ENCODE data around the gene CDH1. TPM values are rescaled to one million over a fixed set of nuclear protein-coding genes. Genes with fewer than 3 reads are reported as not detected.

The CDH1 gene
- total and polyA plus RNA-seq, 2 experiments from 2014 or later, result 64.1 to 142 TPM

DNA sequence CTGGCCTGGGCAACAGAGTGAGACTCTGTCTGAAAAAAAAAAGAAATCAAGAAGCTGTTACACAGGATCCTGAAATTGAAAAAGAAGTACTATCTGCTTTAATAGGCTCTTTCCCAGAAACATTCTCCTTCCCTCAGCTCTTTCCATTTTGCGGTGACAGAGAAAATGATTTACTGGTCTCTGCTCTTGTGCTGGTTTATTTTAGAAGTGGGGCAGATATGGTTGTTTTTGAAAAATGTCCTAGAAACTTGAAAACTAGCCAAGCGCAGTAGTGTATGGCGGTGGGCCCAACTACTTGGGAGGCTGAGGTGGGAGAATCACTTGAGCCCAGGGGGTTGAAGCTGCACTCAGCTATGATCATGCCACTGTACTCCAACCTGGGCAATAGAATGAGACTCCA is 77.4 kb downstream of the CDH1 start (continued):
- TF ChIP-seq, protein P1, sequence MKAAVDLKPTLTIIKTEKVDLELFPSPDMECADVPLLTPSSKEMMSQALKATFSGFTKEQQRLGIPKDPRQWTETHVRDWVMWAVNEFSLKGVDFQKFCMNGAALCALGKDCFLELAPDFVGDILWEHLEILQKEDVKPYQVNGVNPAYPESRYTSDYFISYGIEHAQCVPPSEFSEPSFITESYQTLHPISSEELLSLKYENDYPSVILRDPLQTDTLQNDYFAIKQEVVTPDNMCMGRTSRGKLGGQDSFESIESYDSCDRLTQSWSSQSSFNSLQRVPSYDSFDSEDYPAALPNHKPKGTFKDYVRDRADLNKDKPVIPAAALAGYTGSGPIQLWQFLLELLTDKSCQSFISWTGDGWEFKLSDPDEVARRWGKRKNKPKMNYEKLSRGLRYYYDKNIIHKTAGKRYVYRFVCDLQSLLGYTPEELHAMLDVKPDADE (IDR thresholded peaks at IDR 0.05), result no peak
- TF ChIP-seq STAT1 (IDR thresholded peaks at IDR 0.05; ENCODE audit: unreplicated experiment), result no peak
- TF ChIP-seq CREB1 (CRISPR knock-in tag; IDR thresholded peaks at IDR 0.05; ENCODE audit: low read depth), result no peak
- no peak for TF ChIP-seq ZNF331 (CRISPR knock-in tag; IDR thresholded peaks at IDR 0.05; ENCODE audit: low read depth)
- TF ChIP-seq, protein P2, sequence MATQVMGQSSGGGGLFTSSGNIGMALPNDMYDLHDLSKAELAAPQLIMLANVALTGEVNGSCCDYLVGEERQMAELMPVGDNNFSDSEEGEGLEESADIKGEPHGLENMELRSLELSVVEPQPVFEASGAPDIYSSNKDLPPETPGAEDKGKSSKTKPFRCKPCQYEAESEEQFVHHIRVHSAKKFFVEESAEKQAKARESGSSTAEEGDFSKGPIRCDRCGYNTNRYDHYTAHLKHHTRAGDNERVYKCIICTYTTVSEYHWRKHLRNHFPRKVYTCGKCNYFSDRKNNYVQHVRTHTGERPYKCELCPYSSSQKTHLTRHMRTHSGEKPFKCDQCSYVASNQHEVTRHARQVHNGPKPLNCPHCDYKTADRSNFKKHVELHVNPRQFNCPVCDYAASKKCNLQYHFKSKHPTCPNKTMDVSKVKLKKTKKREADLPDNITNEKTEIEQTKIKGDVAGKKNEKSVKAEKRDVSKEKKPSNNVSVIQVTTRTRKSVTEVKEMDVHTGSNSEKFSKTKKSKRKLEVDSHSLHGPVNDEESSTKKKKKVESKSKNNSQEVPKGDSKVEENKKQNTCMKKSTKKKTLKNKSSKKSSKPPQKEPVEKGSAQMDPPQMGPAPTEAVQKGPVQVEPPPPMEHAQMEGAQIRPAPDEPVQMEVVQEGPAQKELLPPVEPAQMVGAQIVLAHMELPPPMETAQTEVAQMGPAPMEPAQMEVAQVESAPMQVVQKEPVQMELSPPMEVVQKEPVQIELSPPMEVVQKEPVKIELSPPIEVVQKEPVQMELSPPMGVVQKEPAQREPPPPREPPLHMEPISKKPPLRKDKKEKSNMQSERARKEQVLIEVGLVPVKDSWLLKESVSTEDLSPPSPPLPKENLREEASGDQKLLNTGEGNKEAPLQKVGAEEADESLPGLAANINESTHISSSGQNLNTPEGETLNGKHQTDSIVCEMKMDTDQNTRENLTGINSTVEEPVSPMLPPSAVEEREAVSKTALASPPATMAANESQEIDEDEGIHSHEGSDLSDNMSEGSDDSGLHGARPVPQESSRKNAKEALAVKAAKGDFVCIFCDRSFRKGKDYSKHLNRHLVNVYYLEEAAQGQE (IDR thresholded peaks at IDR 0.05; ENCODE audit: unreplicated experiment), result no peak
- no peak for TF ChIP-seq POLR2AphosphoS5 (IDR thresholded peaks at IDR 0.05; ENCODE audit: low read depth)
- no peak for TF ChIP-seq ZNF114 (CRISPR knock-in tag; IDR thresholded peaks at IDR 0.05)
- no peak for TF ChIP-seq EZH2phosphoT487 (IDR thresholded peaks at IDR 0.05; ENCODE audit: unreplicated experiment)

- no peak overlapping the region; the same call in none of the 2 replicates for H3K27ac Mint-ChIP-seq
- Histone ChIP-seq H3F3A (replicated peaks; ENCODE audit: low read depth) (0 out of 2 replicates have a peak, but pooled peaks cover 4% of the 10 kb centered on the region), H3K27me3 (ENCODE audit: insufficient read depth) (no peaks in the 10 kb centered on the region), H3K4me3 (no peak overlapping the region), H3K79me2 (replicated peaks; ENCODE audit: insufficient read depth) (no peaks in the 10 kb centered on the region), H3K9me2 (ENCODE audit: insufficient read depth) (no peaks in the 10 kb centered on the region), H3K4me2 (no peak overlapping the region), H3K27ac (ENCODE audit: low read depth) (peak overlapping the region; percentile 47; the same call in 1 of the 2 replicates), H3K36me3 (ENCODE audit: insufficient read depth) (peaks cover 38% of the 10 kb centered on the region), H2AFZ (no peak overlapping the region), H4K20me1 (replicated peaks; ENCODE audit: insufficient read depth) (0 out of 2 replicates have a peak, but pooled peaks cover 3% of the 10 kb centered on the region), H3K4me1 (ENCODE audit: insufficient read depth) (no peaks in the 10 kb centered on the region)
- peak; percentile 54 for ATAC-seq
- peaks cover 6% of the 10 kb centered on the region; the same call in 2 of the 3 replicates for H3K4me1 Mint-ChIP-seq
- no peak for TF ChIP-seq ZNF331 (CRISPR knock-in tag; IDR thresholded peaks at IDR 0.05; ENCODE audit: low read depth)
- no peak for TF ChIP-seq JUNB (IDR thresholded peaks at IDR 0.05; ENCODE audit: unreplicated experiment)
- no peak for TF ChIP-seq NANOG (IDR thresholded peaks at IDR 0.05; ENCODE audit: borderline replicate concordance)
- H3K36me3 Mint-ChIP-seq (ENCODE audit: low read depth), result peaks cover 81% of the 10 kb centered on the region
- H3K4me3 Mint-ChIP-seq, result no peak overlapping the region
- DNase-seq (ENCODE audit: low spot score), result peak; percentile 69
- H3K27me3 Mint-ChIP-seq (ENCODE audit: insufficient read depth, low read depth, poor library complexity), result peaks cover 8% of the 10 kb centered on the region
- H3K9me3 Mint-ChIP-seq, result no peaks in the 10 kb centered on the region; the same call in 1 of the 3 replicates
Measured at GRCh38 chr16:68823401-68824135, 86.5 kb downstream of the CDH1 start.

Data from GM23338 (cell line).